Heart left ventricle (tissue), 13 donors: ENCODE measurements around the gene TXNDC17.

Experiments
- POLR2A ChIP-seq, 2 donors: fragments of 450-650 bp; IDR thresholded peaks; one replicate each; pipeline ENCODE4 v1.6.1; 2017; ENCODE audit warnings: antibody characterized with exemption in 2 of 2, mild to moderate bottlenecking in 2 of 2, moderate library complexity in 2 of 2
- TF ChIP-seq, protein P1 (sequence below), 12 donors: fragments of 200-600 bp; sonication (generic) in 4 of 12; IDR thresholded peaks; one replicate each; pipeline versions ENCODE4 v1.5.0 to v1.8.0; 2018 to 2022; ENCODE audit warnings: antibody characterized with exemption in 12 of 12, mild to moderate bottlenecking in 5 of 12
- donor health status: ischemic (EF 13 %, LVEDD 7.1; RV severe dilation, severe dysfunction).
- donor health status: DM: no; HTN: yes; CAD: no.
- donor health status: DM: no; HTN: no; CAD: no.
- donor health status: ischemic (EF 25% LVEDD 6.9; RV normal size, moderate dysfunction).
- donor health status: ischemic (EF 25% LVEDD 5.7; RV mildly dilated, moderate dysfunction).
- donor health status: ischemic (EF 35%, LVEDD 5.7; RV mildly dilated, moderate dysfunction).
- donor health status: nonischemic (EF 11% LVEDD 7.7; RV severe dilation, severe dysfunction).
- donor health status: DM: yes; HTN: yes; CAD: no.
- donor health status: PGD.
- donor health status: ischemic (EF 29% LVEDD 5.4; RV normal size, mild dysfunction).
- donor health status: nonischemic (EF 23%, LVEDD 6.1; RV moderate dilation, normal function).

DNA sequence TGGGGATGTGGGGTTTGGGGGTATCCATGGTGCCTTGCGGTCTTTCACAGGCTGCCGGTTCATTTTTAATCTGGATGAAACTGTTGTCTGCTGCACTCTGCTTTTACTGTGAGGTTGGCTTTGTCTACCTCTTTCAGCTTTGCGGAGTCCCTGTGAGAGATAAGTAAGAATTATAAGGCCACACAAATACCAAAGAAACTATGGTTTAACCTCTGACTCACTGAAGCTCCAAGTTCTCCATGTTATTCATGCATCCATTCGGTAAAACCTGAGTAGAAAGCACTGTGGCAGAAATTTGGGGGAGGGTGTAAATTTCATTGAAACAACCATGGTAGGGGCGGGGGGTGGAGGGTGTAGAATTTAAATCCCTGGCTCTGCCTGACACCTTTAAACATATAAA is 30.8 kb upstream of the TXNDC17 start:
- TF ChIP-seq, protein P1, sequence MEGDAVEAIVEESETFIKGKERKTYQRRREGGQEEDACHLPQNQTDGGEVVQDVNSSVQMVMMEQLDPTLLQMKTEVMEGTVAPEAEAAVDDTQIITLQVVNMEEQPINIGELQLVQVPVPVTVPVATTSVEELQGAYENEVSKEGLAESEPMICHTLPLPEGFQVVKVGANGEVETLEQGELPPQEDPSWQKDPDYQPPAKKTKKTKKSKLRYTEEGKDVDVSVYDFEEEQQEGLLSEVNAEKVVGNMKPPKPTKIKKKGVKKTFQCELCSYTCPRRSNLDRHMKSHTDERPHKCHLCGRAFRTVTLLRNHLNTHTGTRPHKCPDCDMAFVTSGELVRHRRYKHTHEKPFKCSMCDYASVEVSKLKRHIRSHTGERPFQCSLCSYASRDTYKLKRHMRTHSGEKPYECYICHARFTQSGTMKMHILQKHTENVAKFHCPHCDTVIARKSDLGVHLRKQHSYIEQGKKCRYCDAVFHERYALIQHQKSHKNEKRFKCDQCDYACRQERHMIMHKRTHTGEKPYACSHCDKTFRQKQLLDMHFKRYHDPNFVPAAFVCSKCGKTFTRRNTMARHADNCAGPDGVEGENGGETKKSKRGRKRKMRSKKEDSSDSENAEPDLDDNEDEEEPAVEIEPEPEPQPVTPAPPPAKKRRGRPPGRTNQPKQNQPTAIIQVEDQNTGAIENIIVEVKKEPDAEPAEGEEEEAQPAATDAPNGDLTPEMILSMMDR (IDR thresholded peaks at IDR 0.05), result no peak
- no peak for TF ChIP-seq POLR2A (IDR thresholded peaks at IDR 0.05)
